HG03439 (cell line): Measurements from ENCODE around the gene AAGAB.

Experiments
- ATAC-seq: cut with Tn5 transposase; IDR thresholded peaks from one replicate; pipeline ENCODE4 v1.9.1; 2021; ENCODE audit warnings: mild to moderate bottlenecking, moderate library complexity; ENCODE audit not compliant: unreplicated experiment

Gene AAGAB

DNA sequence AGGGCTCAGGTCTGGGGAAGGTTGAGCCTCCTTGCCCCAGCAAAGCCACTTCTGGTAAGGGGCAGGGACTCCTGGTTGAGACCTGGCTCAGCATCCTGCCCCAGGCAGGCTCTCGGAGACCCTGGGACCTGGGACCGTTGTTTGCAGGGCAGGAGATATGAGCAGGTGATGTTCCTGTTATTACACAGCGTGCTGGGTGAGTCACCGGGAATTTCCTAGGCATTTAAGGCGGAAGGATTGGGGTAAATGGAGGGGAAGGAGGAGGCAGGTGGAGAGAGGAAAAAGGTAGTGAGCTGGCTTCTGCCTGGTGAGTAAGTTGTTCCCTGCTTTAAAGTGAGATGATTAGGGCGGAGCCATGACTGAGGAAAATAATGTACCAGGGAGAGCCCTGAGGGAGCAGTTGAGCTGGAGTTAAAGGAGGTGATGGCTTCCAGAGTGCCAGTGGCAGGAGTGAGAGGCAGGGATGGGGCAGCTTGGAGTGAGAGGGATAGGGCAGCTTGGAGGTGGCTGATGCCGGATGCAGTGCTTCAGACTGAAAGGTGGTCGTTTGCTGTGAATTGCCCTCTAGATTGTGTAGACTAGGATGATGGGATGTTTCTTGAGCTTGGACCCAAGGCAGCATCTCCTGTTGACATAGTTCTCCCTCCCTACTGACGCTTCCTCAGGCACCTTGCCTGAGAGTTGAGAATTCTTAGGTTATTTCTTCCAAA is 79.4 kb downstream of the AAGAB start:
- ATAC-seq: no peak

DNA sequence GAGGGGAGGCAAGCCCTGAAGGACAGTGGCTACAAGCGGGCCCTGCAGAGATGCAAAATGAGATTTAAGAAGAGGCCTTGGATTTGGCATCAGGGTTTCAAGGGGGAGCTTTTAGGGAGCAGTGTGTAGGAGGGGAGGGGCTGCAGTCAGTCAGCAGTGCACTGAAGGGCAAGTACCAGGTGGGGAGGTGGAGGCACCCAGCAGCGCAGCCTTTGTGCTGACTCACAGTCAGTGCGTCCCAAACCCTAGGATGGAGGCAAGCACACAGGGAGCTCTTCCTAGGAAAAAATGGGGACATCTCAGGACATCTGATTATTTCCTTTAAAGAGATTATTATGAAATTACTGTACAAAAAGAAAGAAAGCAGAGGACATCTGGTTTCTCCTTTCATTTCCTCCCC is 80.0 kb downstream of the AAGAB start:
- no peak for ATAC-seq

DNA sequence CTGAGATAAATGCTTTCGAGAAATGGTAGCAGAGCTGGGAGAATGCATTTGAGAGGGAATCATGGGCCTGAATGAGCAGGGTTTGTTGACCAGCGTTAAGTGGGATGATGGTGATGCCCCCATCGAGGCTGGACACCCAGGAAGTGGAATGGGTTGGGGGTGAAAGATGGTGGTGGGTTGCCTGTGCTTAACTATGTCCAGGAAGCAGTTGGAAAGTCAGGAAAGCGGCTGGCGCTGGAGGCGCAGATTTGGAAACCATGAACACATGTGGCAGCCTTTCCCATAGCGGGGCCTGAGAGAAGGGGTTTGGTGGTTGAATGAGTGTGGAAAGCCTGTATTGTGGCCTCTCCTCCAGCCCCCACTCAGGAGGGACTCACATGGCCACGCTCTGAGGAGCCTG is 80.7 kb downstream of the AAGAB start:
- no peak for ATAC-seq

DNA sequence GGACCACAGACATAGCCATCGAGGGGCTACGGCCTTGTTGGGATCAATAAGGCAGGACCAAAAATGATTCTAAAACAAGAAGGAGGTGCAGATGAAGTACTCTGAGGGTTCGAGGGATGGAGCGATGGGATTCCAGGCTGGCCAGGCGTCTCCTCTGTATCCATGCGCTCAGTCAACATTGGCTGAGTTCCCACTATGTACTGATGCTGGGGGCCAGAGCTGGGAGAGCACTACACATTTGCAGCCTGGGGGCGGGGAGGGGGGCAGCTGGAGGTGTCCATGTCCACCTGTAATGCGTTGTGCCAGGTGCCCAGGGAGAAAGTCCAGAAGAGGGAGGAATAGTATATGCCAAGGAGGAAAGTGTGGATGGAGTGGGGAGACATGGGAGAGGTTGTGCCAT is 81.5 kb downstream of the AAGAB start:
- ATAC-seq: no peak

GRCh38 chr15:67172172-67172571 is 82.3 kb downstream of the AAGAB start:
- ATAC-seq: no peak

- ATAC-seq: no peak
Observed at GRCh38 chr15:67171471-67171870, 83.0 kb downstream of the AAGAB start.

- ATAC-seq: no peak
Observed at GRCh38 chr15:67170143-67170925, 84.1 kb downstream of the AAGAB start.

- ATAC-seq: no peak
Observed at GRCh38 chr15:67168694-67169093, 85.8 kb downstream of the AAGAB start.

- ATAC-seq: no peak
Observed at GRCh38 chr15:67167091-67167490, 87.4 kb downstream of the AAGAB start.

DNA sequence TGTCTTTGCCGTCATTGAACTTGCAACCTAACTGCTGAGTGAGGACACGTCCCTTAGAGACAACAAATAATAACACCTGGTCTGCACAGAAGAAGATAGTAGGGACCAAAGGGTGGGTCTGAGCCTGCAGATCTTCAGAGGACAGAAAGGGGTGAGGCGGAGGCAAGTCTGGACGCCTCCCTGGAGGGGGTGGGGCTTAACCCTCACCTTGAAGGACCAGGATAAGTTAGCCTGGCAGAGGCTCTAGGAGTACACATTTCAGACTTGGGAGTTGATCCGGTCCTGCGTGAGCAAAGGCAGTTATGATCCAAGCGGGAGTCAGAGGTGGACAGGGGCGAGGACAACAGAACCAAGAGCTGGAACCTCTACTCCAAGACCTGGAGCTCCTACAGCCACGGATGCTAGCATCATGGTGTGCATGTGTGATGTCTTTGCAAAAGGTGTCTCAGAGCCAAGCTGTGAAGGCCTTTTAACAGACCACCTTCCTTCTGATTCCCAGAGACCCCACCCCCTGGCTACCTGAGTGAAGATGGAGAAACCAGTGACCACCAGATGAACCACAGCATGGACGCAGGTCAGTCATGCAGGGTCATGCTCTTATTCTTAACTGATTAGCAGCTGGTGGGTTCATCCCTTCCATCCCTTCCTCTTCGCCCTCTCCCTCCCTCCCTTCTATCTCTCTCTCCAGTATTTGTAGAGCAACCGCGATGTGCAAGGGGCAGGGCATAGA is 88.0 kb downstream of the AAGAB start:
- no peak for ATAC-seq

GRCh38 chr15:67165254-67166253 is 88.9 kb downstream of the AAGAB start:
- no peak for ATAC-seq

GRCh38 chr15:67164811-67165253 is 89.6 kb downstream of the AAGAB start:
- no peak for ATAC-seq

- no peak for ATAC-seq
Observed at GRCh38 chr15:67164401-67164791, 90.1 kb downstream of the AAGAB start.

GRCh38 chr15:67163180-67163579 is 91.3 kb downstream of the AAGAB start:
- ATAC-seq: no peak

DNA sequence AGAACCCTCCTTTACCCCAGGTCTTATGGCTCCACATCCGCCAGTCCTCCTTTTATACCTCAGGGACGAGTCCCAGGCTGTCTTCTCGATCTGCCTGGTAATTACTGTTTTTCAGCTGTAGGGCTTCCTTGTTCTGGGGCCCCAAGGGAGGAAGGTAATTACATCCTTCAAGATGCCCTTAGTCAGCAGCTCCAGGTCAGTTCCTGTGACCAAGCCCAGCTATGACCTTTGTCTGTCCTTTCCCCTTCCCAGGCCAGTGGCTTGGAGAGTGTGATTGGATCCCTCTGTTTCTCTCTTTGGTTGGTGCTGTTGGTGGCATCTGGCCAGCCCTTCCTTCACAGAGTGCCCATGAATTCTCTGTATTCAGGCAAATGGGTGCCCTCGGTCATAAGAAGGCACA is 92.6 kb downstream of the AAGAB start:
- ATAC-seq: no peak

DNA sequence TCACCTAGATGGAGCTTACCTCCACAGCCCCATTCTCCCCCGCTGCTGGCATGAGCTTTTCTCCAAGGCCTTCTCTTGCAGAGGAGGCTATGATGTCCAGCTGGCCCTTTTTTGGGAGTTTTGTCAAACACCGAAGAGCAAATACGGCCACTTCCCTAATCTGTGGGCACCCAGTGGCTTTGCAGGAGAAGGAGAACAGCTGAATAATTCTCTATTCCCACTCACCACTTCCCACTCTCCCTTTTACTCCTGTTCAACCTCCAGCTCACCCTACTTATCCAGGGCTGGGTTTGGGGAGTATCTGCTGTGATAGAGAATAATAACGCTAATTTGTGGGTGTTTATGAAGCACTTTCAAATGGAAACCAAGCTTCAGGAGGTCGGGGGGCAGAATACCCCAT is 93.0 kb downstream of the AAGAB start:
- ATAC-seq: no peak

GRCh38 chr15:67158367-67158766 is 96.1 kb downstream of the AAGAB start:
- ATAC-seq: no peak

DNA sequence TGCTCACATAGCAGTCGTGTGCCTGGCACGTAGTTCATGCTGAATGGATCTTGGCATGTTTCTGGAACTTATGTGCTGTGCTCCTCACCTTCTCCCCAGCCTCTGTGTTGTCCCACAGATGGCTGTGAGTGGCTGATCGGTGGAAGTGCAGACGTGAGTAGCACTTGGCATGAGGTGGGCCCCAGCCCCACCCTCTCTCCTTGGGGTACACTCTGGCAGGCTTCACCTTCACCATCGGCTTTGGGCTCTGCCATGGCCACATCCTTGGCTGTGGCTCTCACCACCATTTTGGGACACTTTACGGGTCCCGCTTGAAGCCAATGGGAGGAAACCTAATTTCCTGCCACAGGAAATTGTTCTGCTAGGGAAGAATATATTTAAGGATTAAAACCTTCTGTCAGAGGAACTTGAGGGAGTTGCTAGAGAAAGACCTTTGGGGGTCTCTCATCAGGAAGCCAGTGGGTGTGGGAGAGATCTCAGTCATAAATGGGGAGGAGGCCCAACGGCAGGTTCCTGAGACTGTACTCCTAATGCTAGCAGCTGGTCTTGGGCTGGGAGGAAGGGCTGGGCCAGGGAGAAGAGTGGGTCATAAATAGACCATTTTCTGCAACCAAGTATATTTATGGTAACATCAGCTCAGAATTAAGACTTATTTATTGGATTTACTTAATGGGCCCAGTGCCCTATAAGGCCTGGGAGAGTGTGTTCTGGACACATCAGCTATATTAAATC is 96.8 kb downstream of the AAGAB start:
- no peak for ATAC-seq

- no peak for ATAC-seq
Observed at GRCh38 chr15:67156834-67157233, 97.6 kb downstream of the AAGAB start.

DNA sequence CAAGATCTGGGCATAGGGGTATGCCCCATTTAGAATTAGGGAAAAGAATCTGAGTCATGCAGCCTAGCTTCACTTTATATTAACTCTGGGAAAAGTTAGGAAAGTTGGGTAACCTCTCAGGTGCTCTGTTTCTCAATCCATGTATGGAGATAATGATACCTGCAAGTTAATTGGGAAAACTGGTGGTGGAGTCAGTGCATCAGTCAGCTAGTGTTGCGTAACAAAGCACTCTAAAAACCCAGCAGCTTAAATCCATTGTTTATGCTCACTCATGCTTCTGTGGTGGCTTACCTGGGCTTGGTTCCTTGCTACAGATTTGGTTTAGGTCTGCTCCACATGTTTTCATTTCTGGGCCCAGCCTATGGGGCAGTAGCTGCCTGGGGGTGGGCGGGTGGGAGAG is 98.0 kb downstream of the AAGAB start:
- ATAC-seq: no peak
